Parathyroid adenoma (tissue), 2 donors: ENCODE data around the gene SELENOF.
"Not testable (repeated sequence)": the region's sequence is repeated elsewhere in the genome, so short reads cannot be mapped to it uniquely, and the experiment has no call there.

Source experiments
- H2AFZ ChIP-seq: fragments of 300-600 bp; sonication (generic); one replicate; pipeline ENCODE4 v1.7.0; 2017; ENCODE audit warnings: antibody characterized with exemption, mild to moderate bottlenecking
- H3K27ac ChIP-seq: fragments of 300-600 bp; sonication (generic); one replicate; pipeline ENCODE4 v1.7.0; 2017
- H3K27me3 ChIP-seq: fragments of 300-600 bp; sonication (generic); one replicate; pipeline ENCODE4 v1.7.0; 2017; ENCODE audit warnings: low read length; ENCODE audit not compliant: control insufficient read depth, insufficient read depth
- H3K36me3 ChIP-seq: fragments of 300-600 bp; sonication (generic); one replicate; pipeline ENCODE4 v1.7.0; 2017; ENCODE audit warnings: low read length; ENCODE audit not compliant: control insufficient read depth, insufficient read depth
- H3K4me1 ChIP-seq: fragments of 300-600 bp; sonication (generic); one replicate; pipeline ENCODE4 v1.7.0; 2017; ENCODE audit warnings: control low read depth
- H3K4me2 ChIP-seq: fragments of 300-600 bp; sonication (generic); one replicate; pipeline ENCODE4 v1.7.0; 2017; ENCODE audit warnings: low read length
- H3K4me3 ChIP-seq: fragments of 300-600 bp; sonication (generic); one replicate; pipeline ENCODE4 v1.7.0; 2017; ENCODE audit warnings: low read depth, low read length
- H3K79me2 ChIP-seq: fragments of 300-600 bp; sonication (generic); one replicate; pipeline ENCODE4 v1.7.0; 2017; ENCODE audit warnings: control low read depth
- H3K9ac ChIP-seq: fragments of 300-600 bp; sonication (generic); one replicate; pipeline ENCODE4 v1.7.0; 2017; ENCODE audit warnings: mild to moderate bottlenecking
- H3K9me3 ChIP-seq: fragments of 300-600 bp; sonication (generic); one replicate; pipeline ENCODE4 v1.7.0; 2017; ENCODE audit warnings: low read length; ENCODE audit not compliant: control insufficient read depth
- TF ChIP-seq, protein P1 (sequence below): fragments of 300-600 bp; sonication (generic); IDR thresholded peaks from one replicate; pipeline ENCODE4 v1.7.0; 2017; ENCODE audit warnings: antibody characterized with exemption, mild to moderate bottlenecking
- donor health status: primary hyperparathyroidism.

Gene SELENOF

DNA sequence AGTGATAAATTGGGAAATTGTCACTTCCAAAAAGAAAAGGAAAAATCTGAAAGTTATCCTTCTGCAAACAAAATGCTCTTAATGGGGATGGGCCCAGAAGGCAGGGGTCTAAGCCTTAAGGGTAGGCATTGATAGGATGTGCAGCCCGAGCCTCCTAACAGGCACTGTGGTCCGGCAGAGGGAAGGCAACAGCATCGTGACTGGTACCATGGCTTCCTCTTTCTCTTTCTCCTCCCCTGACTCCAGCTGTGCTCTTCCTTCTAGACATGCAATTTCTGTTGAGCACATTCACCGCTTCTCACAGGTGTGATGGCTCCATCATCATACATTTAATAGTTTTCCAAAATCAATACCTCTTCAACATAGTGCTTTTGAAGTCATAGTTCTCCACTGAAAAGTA lies 91.5 kb downstream of the SELENOF start:
- Histone ChIP-seq H2AFZ (no peak overlapping the region), H3K4me2 (no peak overlapping the region), H3K79me2 (no peaks in the 10 kb centered on the region), H3K9ac (no peak overlapping the region), H3K4me1 (no peaks in the 10 kb centered on the region), H3K27ac (no peak overlapping the region), H3K27me3 (no peaks in the 10 kb centered on the region), H3K4me3 (no peak overlapping the region), H3K9me3 (no peaks in the 10 kb centered on the region), H3K36me3 (no peaks in the 10 kb centered on the region)
- TF ChIP-seq, protein P1, sequence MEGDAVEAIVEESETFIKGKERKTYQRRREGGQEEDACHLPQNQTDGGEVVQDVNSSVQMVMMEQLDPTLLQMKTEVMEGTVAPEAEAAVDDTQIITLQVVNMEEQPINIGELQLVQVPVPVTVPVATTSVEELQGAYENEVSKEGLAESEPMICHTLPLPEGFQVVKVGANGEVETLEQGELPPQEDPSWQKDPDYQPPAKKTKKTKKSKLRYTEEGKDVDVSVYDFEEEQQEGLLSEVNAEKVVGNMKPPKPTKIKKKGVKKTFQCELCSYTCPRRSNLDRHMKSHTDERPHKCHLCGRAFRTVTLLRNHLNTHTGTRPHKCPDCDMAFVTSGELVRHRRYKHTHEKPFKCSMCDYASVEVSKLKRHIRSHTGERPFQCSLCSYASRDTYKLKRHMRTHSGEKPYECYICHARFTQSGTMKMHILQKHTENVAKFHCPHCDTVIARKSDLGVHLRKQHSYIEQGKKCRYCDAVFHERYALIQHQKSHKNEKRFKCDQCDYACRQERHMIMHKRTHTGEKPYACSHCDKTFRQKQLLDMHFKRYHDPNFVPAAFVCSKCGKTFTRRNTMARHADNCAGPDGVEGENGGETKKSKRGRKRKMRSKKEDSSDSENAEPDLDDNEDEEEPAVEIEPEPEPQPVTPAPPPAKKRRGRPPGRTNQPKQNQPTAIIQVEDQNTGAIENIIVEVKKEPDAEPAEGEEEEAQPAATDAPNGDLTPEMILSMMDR = no peak

DNA sequence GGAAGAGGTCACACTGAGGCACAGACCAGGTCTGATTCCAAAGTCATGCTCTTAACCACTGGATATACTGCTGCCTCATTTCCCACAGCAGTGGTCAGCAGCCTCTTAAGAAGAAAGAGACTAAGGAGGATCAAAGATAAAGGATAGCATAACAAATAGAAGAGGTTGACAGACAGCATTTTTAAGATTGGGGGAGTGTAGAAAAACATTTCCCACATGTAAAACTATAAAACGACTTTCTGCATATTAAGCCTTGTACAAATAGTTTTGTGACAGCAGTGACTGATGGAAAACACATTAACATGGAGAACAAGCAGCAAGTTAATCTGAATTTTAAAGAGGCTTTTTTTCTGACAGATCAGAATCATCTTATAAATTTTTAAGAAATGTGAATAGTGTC lies 92.0 kb downstream of the SELENOF start:
- no peaks in the 10 kb centered on the region for H3K36me3 ChIP-seq
- H3K79me2 ChIP-seq = no peaks in the 10 kb centered on the region
- H3K27ac ChIP-seq = no peak overlapping the region
- H3K4me2 ChIP-seq = no peak overlapping the region
- TF ChIP-seq, protein P1 = no peak
- no peaks in the 10 kb centered on the region for H3K27me3 ChIP-seq
- no peak overlapping the region for H3K4me3 ChIP-seq
- no peaks in the 10 kb centered on the region for H3K4me1 ChIP-seq
- H2AFZ ChIP-seq = no peak overlapping the region
- H3K9ac ChIP-seq = no peak overlapping the region
- H3K9me3 ChIP-seq = no peaks in the 10 kb centered on the region

DNA sequence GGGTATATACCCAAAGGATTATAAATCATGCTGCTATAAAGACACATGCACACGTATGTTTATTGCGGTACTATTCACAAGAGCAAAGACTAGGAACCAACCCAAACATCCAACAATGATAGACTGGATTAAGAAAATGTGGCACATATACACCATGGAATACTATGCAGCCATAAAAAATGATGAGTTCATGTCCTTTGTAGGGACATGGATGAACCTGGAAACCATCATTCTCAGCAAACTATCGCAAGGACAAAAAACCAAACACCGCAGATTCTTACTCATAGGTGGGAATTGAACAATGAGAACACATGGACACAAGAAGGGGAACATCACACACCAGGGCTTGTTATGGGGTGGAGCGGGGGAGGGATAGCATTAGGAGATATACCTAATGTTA lies 94.0 kb downstream of the SELENOF start:
- not testable (repeated sequence) for H3K4me1 ChIP-seq, H3K27ac ChIP-seq, H3K9me3 ChIP-seq, H3K79me2 ChIP-seq, H2AFZ ChIP-seq, H3K4me3 ChIP-seq, H3K27me3 ChIP-seq, H3K36me3 ChIP-seq, H3K9ac ChIP-seq, H3K4me2 ChIP-seq

DNA sequence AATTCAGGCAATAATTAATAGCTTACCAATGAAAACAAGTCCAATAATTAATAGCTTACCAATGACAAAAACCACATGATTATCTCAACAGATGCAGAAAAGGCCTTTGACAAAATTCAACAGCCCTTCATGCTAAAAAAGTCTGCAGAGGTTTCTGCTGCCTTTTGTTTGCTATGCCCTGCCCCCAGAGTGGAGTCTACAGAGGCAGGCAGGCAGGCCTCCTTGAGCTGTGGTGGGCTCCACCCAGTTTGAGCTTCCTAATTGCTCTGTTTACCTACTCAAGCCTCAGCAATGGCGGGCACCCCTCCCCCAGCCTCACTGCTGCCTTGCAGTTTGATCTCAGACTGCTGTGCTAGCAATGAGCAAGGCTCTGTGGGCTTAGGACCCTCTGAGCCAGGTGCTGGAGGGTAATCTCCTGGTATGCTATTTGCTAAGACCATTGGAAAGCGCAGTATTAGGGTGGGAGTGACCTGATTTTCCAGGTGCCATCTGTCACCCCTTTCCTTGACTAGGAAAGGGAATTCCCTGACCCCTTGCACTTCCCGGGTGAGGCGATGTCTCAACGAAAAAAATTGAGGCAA lies 96.6 kb downstream of the SELENOF start:
- not testable (repeated sequence) for H3K27ac ChIP-seq, H3K4me1 ChIP-seq, H2AFZ ChIP-seq, H3K9ac ChIP-seq, H3K27me3 ChIP-seq, H3K4me2 ChIP-seq, H3K79me2 ChIP-seq, H3K36me3 ChIP-seq, H3K9me3 ChIP-seq, H3K4me3 ChIP-seq

DNA sequence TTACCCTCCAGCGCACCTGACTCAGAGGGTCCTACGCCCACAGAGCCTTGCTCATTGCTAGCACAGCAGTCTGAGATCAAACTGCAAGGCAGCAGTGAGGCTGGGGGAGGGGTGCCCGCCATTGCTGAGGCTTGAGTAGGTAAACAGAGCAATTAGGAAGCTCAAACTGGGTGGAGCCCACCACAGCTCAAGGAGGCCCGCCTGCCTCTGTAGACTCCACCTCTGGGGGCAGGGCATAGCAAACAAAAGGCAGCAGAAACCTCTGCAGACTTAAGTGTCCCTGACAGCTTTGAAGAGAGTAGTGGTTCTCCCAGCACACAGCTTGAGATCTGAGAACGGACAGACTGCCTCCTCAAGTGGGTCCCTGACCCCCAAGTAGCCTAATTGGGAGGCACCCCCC lies 99.8 kb downstream of the SELENOF start:
- not testable (repeated sequence) for H3K27ac ChIP-seq, H3K4me1 ChIP-seq, H3K9ac ChIP-seq, H3K9me3 ChIP-seq, H3K4me3 ChIP-seq, H3K36me3 ChIP-seq, H3K4me2 ChIP-seq, H2AFZ ChIP-seq, H3K79me2 ChIP-seq, H3K27me3 ChIP-seq
